Activated CD4-positive, alpha-beta T cell treated with anti-CD3 and anti-CD28 coated beads, Interleukin-2, amount 50 U/mL, for 4 hours (primary cell): ENCODE measurements around the gene HLA-A.
"Not testable (repeated sequence)": the region's sequence is repeated elsewhere in the genome, so short reads cannot be mapped to it uniquely, and the experiment has no call there.

Source experiments
- DNase-seq, 2 experiments: peaks; one replicate each; pipeline ENCODE4 v3.0.0-alpha.2; 2020

Gene HLA-A

GRCh38 chr6:29963697-29964096 lies 21.4 kb downstream of the HLA-A start:
- not testable (repeated sequence) for DNase-seq

- DNase-seq = no peak
Measured at GRCh38 chr6:29964518-29964886, 22.2 kb downstream of the HLA-A start.

GRCh38 chr6:29964887-29965562 lies 22.7 kb downstream of the HLA-A start:
- peak; percentile 74 to 79 for DNase-seq

- DNase-seq = no peak
Measured at GRCh38 chr6:29965563-29965872, 23.2 kb downstream of the HLA-A start.

GRCh38 chr6:29965873-29966601 lies 23.7 kb downstream of the HLA-A start:
- DNase-seq = no peak

- DNase-seq = no peak
Measured at GRCh38 chr6:29967379-29968010, 25.2 kb downstream of the HLA-A start.

- no peak for DNase-seq
Measured at GRCh38 chr6:29968130-29968529, 25.8 kb downstream of the HLA-A start.

GRCh38 chr6:29968905-29969304 lies 26.6 kb downstream of the HLA-A start:
- DNase-seq = no peak

GRCh38 chr6:29970711-29971110 lies 28.4 kb downstream of the HLA-A start:
- DNase-seq = no peak

- no peak for DNase-seq
Measured at GRCh38 chr6:29974901-29975560, 32.7 kb downstream of the HLA-A start.

- no peak for DNase-seq
Measured at GRCh38 chr6:29975561-29975907, 33.2 kb downstream of the HLA-A start.

- no peak for DNase-seq
Measured at GRCh38 chr6:29976253-29976587, 33.9 kb downstream of the HLA-A start.

- DNase-seq = peak; percentile 35 to 38
Measured at GRCh38 chr6:29976588-29977424, 34.5 kb downstream of the HLA-A start.

GRCh38 chr6:29977425-29977727 lies 35.0 kb downstream of the HLA-A start:
- DNase-seq = no peak

GRCh38 chr6:29980013-29980412 lies 37.7 kb downstream of the HLA-A start:
- not testable (repeated sequence) for DNase-seq

GRCh38 chr6:29980511-29980910 lies 38.2 kb downstream of the HLA-A start:
- DNase-seq = no peak

- no peak for DNase-seq
Measured at GRCh38 chr6:29981211-29981812, 39.0 kb downstream of the HLA-A start.

- no peak for DNase-seq
Measured at GRCh38 chr6:29982097-29982496, 39.8 kb downstream of the HLA-A start.

GRCh38 chr6:29984232-29984631 lies 41.9 kb downstream of the HLA-A start:
- no peak for DNase-seq

GRCh38 chr6:29984992-29985391 lies 42.7 kb downstream of the HLA-A start:
- no peak for DNase-seq

- DNase-seq = no peak
Measured at GRCh38 chr6:29986179-29986781, 43.9 kb downstream of the HLA-A start.

- DNase-seq = no peak
Measured at GRCh38 chr6:29989211-29989610, 46.9 kb downstream of the HLA-A start.
